Right hindlimb (tissue), 1 donor: ENCODE results near the gene GPR101.
"Not testable (repeated sequence)": the region's sequence is repeated elsewhere in the genome, so short reads cannot be mapped to it uniquely, and the experiment has no call there.

ENCODE experiments used
- DNase-seq: peaks from one replicate; pipeline ENCODE4 v3.0.0-alpha.2; 2018

The GPR101 gene

GRCh38 chrX:137000236-137000635, 33.6 kb downstream of the GPR101 start:
- DNase-seq = not testable (repeated sequence)

- DNase-seq = no peak
Observed at GRCh38 chrX:136999024-136999423, 34.8 kb downstream of the GPR101 start.
